H1 (cell line): Measurements from ENCODE around the gene PBX1. TPM values are rescaled to one million over a fixed set of nuclear protein-coding genes. Genes with fewer than 3 reads are reported as not detected.

ENCODE experiments used
- CTBP2 ChIP-seq: IDR thresholded peaks from 2 replicates; pipeline ENCODE4 v1.7.0; 2011; ENCODE audit warnings: borderline replicate concordance, mild to moderate bottlenecking, moderate library complexity, mixed read lengths, low read length; ENCODE audit not compliant: insufficient read depth, insufficient read length
- KDM5A ChIP-seq: fragments of 200-600 bp; IDR thresholded peaks from 2 replicates; pipeline ENCODE4 v1.7.1; 2012; ENCODE audit warnings: mild to moderate bottlenecking, low read length, inconsistent platforms, mixed read lengths
- SIN3A ChIP-seq, 2 experiments: IDR thresholded peaks in 1 of 2; conservative IDR thresholded peaks in 1 of 2; 2 replicates each; pipeline ENCODE4 v1.6.1; 2011 to 2012; ENCODE audit warnings: low read length in 2 of 2, improper control_type of control experiment in 1 of 2, low read depth in 1 of 2, mild to moderate bottlenecking in 1 of 2
- SP2 ChIP-seq: IDR thresholded peaks from 2 replicates; pipeline ENCODE4 v1.6.1; 2012; ENCODE audit warnings: mild to moderate bottlenecking, low read length, inconsistent platforms
- SRF ChIP-seq: IDR thresholded peaks from 2 replicates; pipeline ENCODE4 v1.6.1; 2011; ENCODE audit warnings: mild to moderate bottlenecking, low read depth, low read length, moderate library complexity
- polyA plus RNA-seq, 7 experiments: library from polyadenylated mRNA; depleted of rRNA in 3 of 7; stranded (reverse) in 5 of 7; unstranded in 2 of 7; fragments of >200 nt in 5 of 7; fragments of 200-250 nt in 2 of 7; gene quantifications; 1 replicate in 5 of 7; 2 replicates in 1 of 7; 4 replicates in 1 of 7; pipeline versions ENCODE4 v1.2.1 to v1.2.3, GENCODE V29; 2011 to 2013; ENCODE audit warnings: missing spikeins in 2 of 7, mixed read lengths in 2 of 7
- total RNA-seq: library from RNA; stranded (reverse); fragmentation: NEBNext Ultra II Directional; extraction: Animal tissue kit (Norgen Biotek cat#: 25700); gene quantifications from 2 replicates; pipeline ENCODE4 v1.2.1, GENCODE V29; 2021

Gene PBX1
- total and polyA plus RNA-seq, 2 of the 8 experiments (the other 6 are each of a cell fraction or from before 2014, with no cell fraction given), result 87.4 to 124 TPM

- no peak for TF ChIP-seq SP2
- no peak for TF ChIP-seq SIN3A (conservative IDR thresholded peaks at IDR 0.05 in 1 of 2, IDR thresholded peaks at IDR 0.05 in 1 of 2; ENCODE audit: low read depth in 1 of 2, low read length in 2 of 2)
- no peak for TF ChIP-seq SRF
- TF ChIP-seq CTBP2, result no peak
- no peak for TF ChIP-seq KDM5A
Observed at GRCh38 chr1:164783778-164784555, 225.0 kb downstream of the PBX1 start (continued).
